ENCODE measurements around the gene FSTL4.

Gene FSTL4

GRCh38 chr5:133510634-133511262 lies 101.6 kb downstream of the FSTL4 start:
- DNase-seq = no peak

- no peak for DNase-seq
Observed at GRCh38 chr5:133509742-133510079, 102.6 kb downstream of the FSTL4 start.

GRCh38 chr5:133508845-133509741 lies 103.2 kb downstream of the FSTL4 start:
- no peak for DNase-seq

- DNase-seq = no peak
Observed at GRCh38 chr5:133508331-133508730, 104.0 kb downstream of the FSTL4 start.

- no peak for DNase-seq
Observed at GRCh38 chr5:133506181-133506580, 106.2 kb downstream of the FSTL4 start.

GRCh38 chr5:133503511-133503910 lies 108.8 kb downstream of the FSTL4 start:
- no peak for DNase-seq

GRCh38 chr5:133499895-133500294 lies 112.4 kb downstream of the FSTL4 start:
- no peak for DNase-seq

GRCh38 chr5:133497608-133498348 lies 114.6 kb downstream of the FSTL4 start:
- DNase-seq = no peak

GRCh38 chr5:133496631-133497030 lies 115.7 kb downstream of the FSTL4 start:
- no peak for DNase-seq

- DNase-seq = no peak
Observed at GRCh38 chr5:133494923-133495246, 117.5 kb downstream of the FSTL4 start.

GRCh38 chr5:133494232-133494922 lies 118.0 kb downstream of the FSTL4 start:
- no peak for DNase-seq

GRCh38 chr5:133489632-133490031 lies 122.7 kb downstream of the FSTL4 start:
- no peak for DNase-seq

GRCh38 chr5:133487093-133487492 lies 125.2 kb downstream of the FSTL4 start:
- DNase-seq = no peak

- no peak for DNase-seq
Observed at GRCh38 chr5:133485468-133485867, 126.9 kb downstream of the FSTL4 start.

GRCh38 chr5:133483406-133484090 lies 128.8 kb downstream of the FSTL4 start:
- no peak for DNase-seq

- no peak for DNase-seq
Observed at GRCh38 chr5:133482028-133482427, 130.3 kb downstream of the FSTL4 start.

GRCh38 chr5:133480866-133481265 lies 131.5 kb downstream of the FSTL4 start:
- no peak for DNase-seq

- DNase-seq = no peak
Observed at GRCh38 chr5:133480366-133480765, 132.0 kb downstream of the FSTL4 start.

GRCh38 chr5:133478199-133478985 lies 133.9 kb downstream of the FSTL4 start:
- no peak for DNase-seq

- no peak for DNase-seq
Observed at GRCh38 chr5:133475986-133476385, 136.4 kb downstream of the FSTL4 start.

- DNase-seq = no peak
Observed at GRCh38 chr5:133474851-133475590, 137.3 kb downstream of the FSTL4 start.

Data from amniotic stem cell (primary cell).